ENCODE data around the gene RORB. TPM values are rescaled to one million over a fixed set of nuclear protein-coding genes. Genes with fewer than 3 reads are reported as not detected.

RORB gene
- 265 TPM for total RNA-seq

GRCh38 chr9:74496819-74497747, at the start of gene RORB:
Gene RORB (plus strand): TSS chr9:74497335. CDS start chr9:74497977, 642 bp downstream.

